WI38 (cell line): ENCODE results near the gene ZNF17.

Experiments used
- H3K4me3 ChIP-seq: 2 replicates; pipeline ENCODE4 v1.5.1; 2011; ENCODE audit warnings: low read depth, mild to moderate bottlenecking, control low read depth, low read length
- CTCF ChIP-seq: IDR thresholded peaks from 2 replicates; pipeline ENCODE4 v1.5.1; 2012; ENCODE audit warnings: low read depth, mild to moderate bottlenecking, control low read depth, low read length

Gene ZNF17

GRCh38 chr19:57395710-57396109, 15.3 kb upstream of the ZNF17 start:
- TF ChIP-seq CTCF, result no peak
- H3K4me3 ChIP-seq, result no peak overlapping the region

- H3K4me3 ChIP-seq, result no peak overlapping the region
- no peak for TF ChIP-seq CTCF
Measured at GRCh38 chr19:57398868-57399267, 12.1 kb upstream of the ZNF17 start.

- H3K4me3 ChIP-seq, result no peak overlapping the region
- no peak for TF ChIP-seq CTCF
Measured at GRCh38 chr19:57403737-57404563, 7.0 kb upstream of the ZNF17 start.

GRCh38 chr19:57406516-57407123, 4.3 kb upstream of the ZNF17 start:
- no peak overlapping the region for H3K4me3 ChIP-seq
- peak; percentile 80 for TF ChIP-seq CTCF

- no peak for TF ChIP-seq CTCF
- H3K4me3 ChIP-seq, result no peak overlapping the region
Measured at GRCh38 chr19:57419439-57419838, 8.5 kb downstream of the ZNF17 start.

- no peak for TF ChIP-seq CTCF
- no peak overlapping the region for H3K4me3 ChIP-seq
Measured at GRCh38 chr19:57421037-57421436, 10.1 kb downstream of the ZNF17 start.

GRCh38 chr19:57434386-57435061, 23.6 kb downstream of the ZNF17 start:
- H3K4me3 ChIP-seq, result peak overlapping the region; percentile 89
- no peak for TF ChIP-seq CTCF
